HG03354 (cell line): ENCODE results near the gene DTWD2.
"Not testable (repeated sequence)": the region's sequence is repeated elsewhere in the genome, so short reads cannot be mapped to it uniquely, and the experiment has no call there.

Experiments
- ATAC-seq: cut with Tn5 transposase; IDR thresholded peaks from one replicate; pipeline ENCODE4 v1.9.1; 2021; ENCODE audit warnings: mild to moderate bottlenecking; ENCODE audit not compliant: unreplicated experiment, poor library complexity, severe bottlenecking

Gene DTWD2

GRCh38 chr5:118956727-118957126 lies 31.6 kb downstream of the DTWD2 start:
- ATAC-seq, result no peak

DNA sequence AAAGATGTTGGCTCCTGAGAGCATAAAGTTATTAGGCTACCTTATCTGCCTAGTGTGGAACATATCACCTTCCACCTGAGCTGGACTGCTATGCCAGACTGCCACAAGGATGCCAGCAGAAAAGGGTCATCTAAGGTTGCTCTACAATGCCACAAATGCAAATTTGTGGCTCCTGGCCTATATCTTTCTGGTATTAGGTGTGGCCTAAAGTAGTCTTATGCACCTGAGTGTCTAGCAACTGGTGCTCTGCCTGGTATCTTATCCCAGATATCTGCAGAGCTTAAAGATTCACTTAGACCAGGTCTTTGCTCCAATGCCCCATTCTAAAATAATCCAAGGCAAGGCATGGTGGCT lies 34.7 kb downstream of the DTWD2 start:
- ATAC-seq, result peak; percentile 45

DNA sequence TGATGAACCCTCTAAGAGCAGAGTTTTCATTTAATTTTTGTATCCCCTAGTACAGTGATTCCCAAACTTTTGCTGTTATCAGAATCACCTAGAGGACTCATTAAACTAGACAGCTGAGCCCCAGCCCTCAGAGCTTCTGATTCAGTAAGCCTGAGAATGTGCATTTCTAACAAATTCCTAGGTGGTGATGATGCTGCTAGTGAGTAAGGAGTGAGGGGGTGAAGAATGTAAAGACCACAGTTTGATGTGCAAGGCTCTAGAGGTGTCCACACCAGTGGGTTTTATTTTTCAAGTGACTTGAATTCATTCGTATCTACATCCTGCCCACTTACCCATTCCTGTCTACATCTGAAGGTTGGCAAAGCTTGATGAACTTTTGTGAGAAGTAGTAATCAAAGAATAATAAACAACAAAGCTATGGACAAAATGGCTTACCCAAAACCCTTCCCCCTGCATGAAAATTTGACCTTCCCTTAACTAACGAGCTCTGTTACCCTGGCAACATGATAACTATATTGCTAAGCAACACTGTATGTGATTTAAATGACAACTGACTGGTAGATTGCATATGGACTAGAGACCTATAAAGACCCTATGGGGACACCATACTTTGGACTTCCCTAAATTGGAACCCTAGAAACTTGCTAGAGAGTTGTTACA lies 35.2 kb downstream of the DTWD2 start:
- ATAC-seq, result peak; percentile 31

- ATAC-seq, result not testable (repeated sequence)
Observed at GRCh38 chr5:118952306-118952705, 36.0 kb downstream of the DTWD2 start.

DNA sequence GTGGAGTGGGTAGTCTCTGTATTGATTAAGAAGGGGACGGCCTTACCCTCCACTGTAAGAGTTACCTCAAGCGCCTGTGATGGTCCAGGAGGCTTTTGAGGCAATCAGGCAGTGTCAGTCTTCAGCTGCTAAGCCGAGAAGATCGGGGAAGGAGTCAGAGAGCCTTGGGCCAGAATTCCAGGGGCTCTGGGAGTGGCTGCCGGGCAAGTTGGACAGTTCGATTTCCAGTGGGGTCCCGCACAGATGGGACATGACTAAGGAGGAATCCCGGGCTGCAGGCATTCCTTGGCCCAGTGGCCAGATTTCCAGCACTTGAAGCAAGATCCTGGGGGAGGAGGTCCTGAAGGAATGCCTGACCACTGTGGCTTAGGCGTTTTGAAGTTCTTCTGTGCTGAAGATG lies 38.0 kb downstream of the DTWD2 start:
- not testable (repeated sequence) for ATAC-seq

GRCh38 chr5:118946138-118946800 lies 42.1 kb downstream of the DTWD2 start:
- ATAC-seq, result no peak

DNA sequence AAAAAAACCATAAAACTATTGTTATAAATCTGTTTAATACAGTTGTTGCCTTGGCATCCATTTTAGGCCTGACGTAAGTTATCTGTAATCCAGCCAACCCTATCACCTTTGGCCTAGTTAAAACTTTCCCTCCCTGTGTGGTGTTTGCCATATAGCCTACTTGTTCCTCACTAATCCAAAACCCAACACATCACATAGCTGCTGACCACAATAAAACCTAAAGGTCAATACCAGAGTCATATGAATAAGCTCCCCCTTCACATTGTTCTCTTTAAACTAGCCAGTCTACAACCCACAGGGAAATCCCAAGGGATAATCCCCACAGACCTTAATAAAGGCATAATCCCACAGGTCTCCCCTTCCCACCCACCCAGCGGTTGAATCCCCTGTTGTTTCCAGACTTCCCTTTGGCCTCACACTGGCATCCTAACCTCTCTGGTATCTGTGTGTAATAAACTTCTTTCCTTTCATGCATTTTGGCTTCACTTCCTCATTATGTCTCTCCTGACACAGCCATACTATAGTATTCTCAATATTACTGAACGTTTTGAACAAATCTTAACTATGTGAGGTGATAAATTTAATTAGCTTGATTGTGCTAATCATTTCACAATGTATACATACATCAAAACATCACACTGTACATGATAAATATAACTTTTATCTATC lies 50.8 kb downstream of the DTWD2 start:
- peak; percentile 44 for ATAC-seq

DNA sequence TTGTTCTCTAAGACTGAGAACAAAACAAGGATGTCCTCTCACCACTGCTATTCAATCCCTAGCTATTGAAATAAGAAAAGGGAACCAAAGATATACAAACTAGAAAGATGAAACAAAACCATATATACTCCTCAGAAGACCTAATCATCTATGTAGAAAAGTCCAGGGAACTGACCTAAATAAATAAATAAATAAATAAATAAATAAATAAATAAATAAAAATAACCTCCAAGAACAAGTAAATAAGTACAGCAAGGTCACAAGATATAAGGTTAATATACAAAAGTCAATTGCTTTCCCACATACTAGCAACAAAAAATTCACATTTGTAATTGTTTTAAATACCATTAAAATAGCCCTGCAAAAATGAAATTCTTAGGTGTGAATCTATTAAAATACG lies 54.6 kb downstream of the DTWD2 start:
- no peak for ATAC-seq

DNA sequence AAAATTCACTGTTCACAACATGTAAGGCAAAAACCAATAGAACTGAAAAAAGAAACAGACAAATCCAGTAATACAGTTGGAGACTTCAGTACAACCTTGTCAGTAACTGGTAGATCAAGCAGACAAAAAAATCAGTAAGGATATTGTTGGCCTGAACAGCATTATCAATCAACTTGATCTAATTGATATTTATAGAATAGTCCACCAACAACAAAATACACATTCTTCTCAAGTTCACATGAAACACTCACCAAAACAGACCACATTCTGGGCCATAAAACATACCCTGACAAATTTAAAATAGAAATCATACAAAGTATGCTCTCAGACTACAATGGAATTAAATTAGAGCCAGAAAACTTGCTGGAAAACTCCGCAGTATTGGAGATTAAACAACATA lies 56.8 kb downstream of the DTWD2 start:
- ATAC-seq, result no peak

GRCh38 chr5:118924006-118924389 lies 64.3 kb downstream of the DTWD2 start:
- ATAC-seq, result no peak

DNA sequence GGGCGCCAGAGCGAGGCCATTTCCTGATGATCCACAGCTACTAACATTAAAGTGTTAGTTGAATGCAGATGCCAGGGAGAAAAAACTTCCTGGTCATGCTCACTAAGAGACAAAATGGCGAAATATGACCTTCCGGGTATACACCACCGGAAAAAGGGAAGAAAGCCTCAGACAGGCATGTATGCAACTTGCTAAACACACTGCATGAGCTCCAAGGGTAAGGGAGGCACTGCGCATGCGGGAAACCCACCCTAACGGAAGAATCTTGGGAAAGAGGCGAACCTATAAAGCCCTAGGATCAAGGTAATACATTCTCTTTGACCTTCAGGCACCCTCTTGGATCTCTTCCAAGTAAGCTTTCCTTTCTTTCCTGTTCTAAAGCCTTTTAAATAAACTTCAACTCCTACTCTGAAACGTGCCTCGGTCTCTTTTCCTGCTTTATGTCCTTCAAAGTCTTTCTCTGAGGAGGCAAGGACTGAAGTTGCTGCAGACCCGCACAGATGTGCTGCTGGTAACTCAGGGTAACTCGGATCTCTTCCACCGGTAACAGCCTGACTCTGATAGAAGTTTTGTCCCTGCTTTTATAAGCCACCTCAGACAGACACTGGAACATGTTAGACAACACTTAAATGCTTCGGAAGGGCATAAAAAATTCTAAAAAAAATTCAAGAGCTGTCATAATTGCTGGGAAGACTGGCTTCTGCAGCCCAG lies 64.9 kb downstream of the DTWD2 start:
- no peak for ATAC-seq

GRCh38 chr5:118921866-118922265 lies 66.5 kb downstream of the DTWD2 start:
- no peak for ATAC-seq

DNA sequence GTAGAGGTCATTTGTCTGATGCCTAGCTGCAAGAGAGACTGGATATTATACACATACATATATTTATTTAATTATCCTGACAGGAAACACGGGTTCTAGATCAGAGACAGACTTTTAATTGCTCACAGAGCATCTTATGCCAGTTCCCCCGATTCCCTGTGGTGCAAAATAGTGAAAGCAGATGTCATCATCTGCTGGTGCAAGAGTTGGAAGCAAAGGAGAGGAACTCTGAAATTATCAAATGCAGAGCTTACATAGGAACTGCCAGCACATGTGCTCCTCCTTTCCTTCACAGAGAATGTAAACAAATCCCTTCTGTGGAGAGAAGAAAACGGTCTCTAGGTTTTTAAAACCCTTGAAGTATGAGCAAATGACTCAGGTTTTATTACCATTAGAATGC lies 69.3 kb downstream of the DTWD2 start:
- ATAC-seq, result no peak

GRCh38 chr5:118918232-118918631 lies 70.1 kb downstream of the DTWD2 start:
- no peak for ATAC-seq

- not testable (repeated sequence) for ATAC-seq
Observed at GRCh38 chr5:118907536-118907935, 80.8 kb downstream of the DTWD2 start.

DNA sequence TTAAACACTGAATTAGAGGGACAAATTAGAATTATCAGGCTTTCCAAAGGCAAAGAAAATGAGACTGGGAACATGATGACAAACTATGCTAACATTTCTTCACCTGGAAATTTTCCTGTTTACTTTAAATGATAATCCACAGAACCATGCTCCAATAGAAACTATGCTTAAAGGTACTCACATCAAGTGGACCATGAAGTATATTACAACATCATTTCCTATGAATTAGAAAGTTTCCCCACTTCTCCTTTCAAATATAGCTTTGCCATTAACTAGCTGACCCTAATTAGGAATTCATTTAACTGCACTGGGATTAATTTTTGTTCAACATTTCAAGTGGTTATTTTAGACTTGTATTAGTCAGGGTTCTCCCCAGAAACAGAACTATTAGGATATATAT lies 81.4 kb downstream of the DTWD2 start:
- ATAC-seq, result no peak

GRCh38 chr5:118905196-118905595 lies 83.2 kb downstream of the DTWD2 start:
- no peak for ATAC-seq

DNA sequence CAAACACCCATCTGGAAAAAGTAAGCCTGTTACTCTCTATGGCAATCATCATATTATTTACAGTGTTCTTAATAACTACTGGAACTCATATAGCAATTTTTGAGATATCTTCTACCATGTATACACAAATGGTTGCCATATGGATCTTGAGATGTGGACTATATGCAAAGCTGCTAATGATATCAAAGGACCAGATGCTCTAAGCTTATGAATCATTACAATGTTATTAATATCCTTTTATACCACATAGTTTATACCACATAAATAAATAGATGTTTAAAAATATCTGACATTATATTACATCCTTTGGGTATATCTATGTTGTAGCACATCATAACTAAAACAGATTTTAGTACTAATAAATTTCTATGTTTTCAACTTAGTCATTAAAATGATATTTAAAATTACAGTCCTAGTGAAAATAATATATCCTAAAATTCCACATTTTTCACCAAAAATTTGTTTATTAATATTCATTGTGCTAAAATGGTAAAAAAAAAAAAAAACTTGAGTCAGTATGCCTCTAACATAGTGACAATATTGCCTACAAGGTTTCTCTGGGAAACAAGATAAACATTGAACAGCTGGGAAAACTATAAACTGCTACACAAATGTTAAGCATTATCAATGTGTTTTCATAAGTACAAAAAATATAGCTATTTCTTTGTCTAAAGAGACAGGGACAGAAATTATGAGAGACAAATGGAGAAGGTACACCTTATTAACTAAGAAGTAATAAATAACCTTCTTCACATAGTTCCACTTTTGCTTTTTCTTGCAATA lies 85.5 kb downstream of the DTWD2 start:
- ATAC-seq, result no peak

DNA sequence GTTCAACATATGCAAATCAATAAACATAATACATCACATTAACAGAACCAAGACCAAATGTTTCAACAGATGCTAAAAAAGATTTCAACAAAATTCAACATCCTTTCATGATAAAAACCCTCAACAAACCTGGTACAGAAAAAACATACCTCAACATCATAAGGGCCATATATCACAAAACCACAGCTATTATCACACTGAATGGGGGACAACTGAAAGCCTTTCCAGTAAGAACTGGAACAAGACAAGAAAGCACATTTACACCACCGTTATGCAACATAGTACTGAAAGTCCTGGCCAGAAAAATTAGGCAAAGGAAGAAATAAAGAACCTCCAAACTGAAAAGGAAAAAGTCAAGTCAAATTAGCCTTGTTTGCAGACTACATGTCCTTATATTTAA lies 93.6 kb downstream of the DTWD2 start:
- ATAC-seq, result no peak

GRCh38 chr5:118891252-118891651 lies 97.1 kb downstream of the DTWD2 start:
- ATAC-seq, result no peak
